Progenitor cell of endocrine pancreas (in vitro differentiated cells): ENCODE data around the gene MAGEF1. TPM values are rescaled to one million over a fixed set of nuclear protein-coding genes. Genes with fewer than 3 reads are reported as not detected.

Experiments used
- DNase-seq: peaks from one replicate; pipeline ENCODE4 v3.0.0; 2021; ENCODE audit warnings: low spot score; ENCODE audit not compliant: unreplicated experiment
- H3K27ac Mint-ChIP-seq: 2 replicates; pipeline ENCODE4 v1.8.0; 2021; ENCODE audit warnings: mild to moderate bottlenecking, moderate library complexity, mixed read lengths
- H3K27me3 Mint-ChIP-seq: 2 replicates; pipeline ENCODE4 v1.8.0; 2021; ENCODE audit warnings: mixed read lengths
- H3K36me3 Mint-ChIP-seq: 2 replicates; pipeline ENCODE4 v1.8.0; 2022; ENCODE audit warnings: mixed read lengths; ENCODE audit not compliant: insufficient read depth
- H3K4me1 Mint-ChIP-seq: 2 replicates; pipeline ENCODE4 v1.8.0; 2021; ENCODE audit warnings: low read depth, mixed read lengths
- H3K4me3 Mint-ChIP-seq: 2 replicates; pipeline ENCODE4 v1.8.0; 2021; ENCODE audit warnings: low read depth, mild to moderate bottlenecking, moderate library complexity, mixed read lengths
- H3K9me3 Mint-ChIP-seq: 2 replicates; pipeline ENCODE4 v1.8.0; 2021; ENCODE audit warnings: low read depth, mixed read lengths
- long read RNA-seq: library from polyadenylated mRNA; unstranded; transcript quantifications from one replicate; pipeline ENCODE4 v2.0.0, GENCODE V29; 2020
- total RNA-seq: library from RNA; stranded (reverse); gene quantifications from 2 replicates; pipeline ENCODE4 v1.2.1, GENCODE V29; 2021
- TF ChIP-seq, protein P1 (sequence below): fragments of 200-600 bp; sonication (generic); IDR thresholded peaks from one replicate; pipeline ENCODE4 v1.5.0; 2021; ENCODE audit warnings: antibody characterized with exemption, mild to moderate bottlenecking; ENCODE audit not compliant: unreplicated experiment

Gene MAGEF1, protein sequence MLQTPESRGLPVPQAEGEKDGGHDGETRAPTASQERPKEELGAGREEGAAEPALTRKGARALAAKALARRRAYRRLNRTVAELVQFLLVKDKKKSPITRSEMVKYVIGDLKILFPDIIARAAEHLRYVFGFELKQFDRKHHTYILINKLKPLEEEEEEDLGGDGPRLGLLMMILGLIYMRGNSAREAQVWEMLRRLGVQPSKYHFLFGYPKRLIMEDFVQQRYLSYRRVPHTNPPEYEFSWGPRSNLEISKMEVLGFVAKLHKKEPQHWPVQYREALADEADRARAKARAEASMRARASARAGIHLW
- 60.1 and 62.7 TPM in 2 replicates for total RNA-seq
- long read RNA-seq, partial matches to known transcripts = 0 of 4 reads
- long read RNA-seq, other reads (novel, unspliced or antisense) = 0 of 4 reads

DNA sequence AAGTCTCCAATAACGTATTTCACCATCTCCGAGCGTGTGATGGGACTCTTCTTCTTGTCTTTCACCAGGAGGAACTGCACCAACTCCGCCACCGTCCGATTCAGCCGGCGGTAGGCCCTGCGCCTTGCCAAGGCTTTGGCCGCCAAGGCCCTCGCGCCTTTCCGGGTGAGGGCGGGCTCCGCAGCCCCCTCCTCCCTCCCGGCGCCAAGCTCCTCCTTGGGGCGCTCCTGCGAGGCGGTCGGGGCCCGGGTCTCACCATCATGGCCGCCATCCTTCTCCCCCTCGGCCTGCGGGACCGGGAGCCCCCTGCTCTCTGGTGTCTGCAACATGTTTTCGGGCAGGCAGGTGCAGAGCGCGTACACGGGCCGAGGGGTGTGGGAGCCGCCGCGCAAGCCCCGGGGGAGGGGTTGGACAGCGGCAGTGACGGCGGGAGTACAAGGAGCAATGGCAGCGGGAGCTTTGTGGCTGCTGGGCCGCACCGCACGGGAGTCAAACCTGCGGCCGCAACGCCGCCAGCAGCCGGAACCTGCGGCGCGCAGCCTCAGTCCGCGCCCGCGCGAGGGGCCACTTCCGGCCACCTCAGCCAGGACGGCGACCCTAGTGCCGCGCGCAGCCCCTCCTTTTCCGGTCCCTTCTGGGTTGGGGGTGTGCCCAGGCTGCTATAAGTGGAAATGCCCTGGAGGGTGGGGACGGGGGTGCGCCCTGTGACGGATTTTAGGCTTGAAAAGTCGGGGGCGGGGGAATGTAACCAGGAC, at the start of gene MAGEF1:
Gene MAGEF1 (minus strand): TSS at position 572 of the 755 bp plus-strand sequence. CDS start 243 bp downstream, at position 329.
- H3K36me3 Mint-ChIP-seq = peaks cover 18% of the 10 kb centered on the region
- peaks cover 5% of the 10 kb centered on the region for H3K9me3 Mint-ChIP-seq
- TF ChIP-seq, protein P1, sequence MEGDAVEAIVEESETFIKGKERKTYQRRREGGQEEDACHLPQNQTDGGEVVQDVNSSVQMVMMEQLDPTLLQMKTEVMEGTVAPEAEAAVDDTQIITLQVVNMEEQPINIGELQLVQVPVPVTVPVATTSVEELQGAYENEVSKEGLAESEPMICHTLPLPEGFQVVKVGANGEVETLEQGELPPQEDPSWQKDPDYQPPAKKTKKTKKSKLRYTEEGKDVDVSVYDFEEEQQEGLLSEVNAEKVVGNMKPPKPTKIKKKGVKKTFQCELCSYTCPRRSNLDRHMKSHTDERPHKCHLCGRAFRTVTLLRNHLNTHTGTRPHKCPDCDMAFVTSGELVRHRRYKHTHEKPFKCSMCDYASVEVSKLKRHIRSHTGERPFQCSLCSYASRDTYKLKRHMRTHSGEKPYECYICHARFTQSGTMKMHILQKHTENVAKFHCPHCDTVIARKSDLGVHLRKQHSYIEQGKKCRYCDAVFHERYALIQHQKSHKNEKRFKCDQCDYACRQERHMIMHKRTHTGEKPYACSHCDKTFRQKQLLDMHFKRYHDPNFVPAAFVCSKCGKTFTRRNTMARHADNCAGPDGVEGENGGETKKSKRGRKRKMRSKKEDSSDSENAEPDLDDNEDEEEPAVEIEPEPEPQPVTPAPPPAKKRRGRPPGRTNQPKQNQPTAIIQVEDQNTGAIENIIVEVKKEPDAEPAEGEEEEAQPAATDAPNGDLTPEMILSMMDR = no peak
- H3K27ac Mint-ChIP-seq = peak within 1 kb of the TSS; percentile 97
- H3K4me1 Mint-ChIP-seq = peaks cover 22% of the 10 kb centered on the region
- no peaks in the 10 kb centered on the region for H3K27me3 Mint-ChIP-seq
- peak; percentile 71 for DNase-seq
- H3K4me3 Mint-ChIP-seq = peak within 1 kb of the TSS; percentile 88

GRCh38 chr3:184761075-184761841, 49.4 kb upstream of the MAGEF1 start:
- Mint-ChIP-seq H3K27ac (no peak overlapping the region), H3K9me3 (no peaks in the 10 kb centered on the region), H3K4me3 (no peak overlapping the region), H3K4me1 (peaks cover 17% of the 10 kb centered on the region), H3K36me3 (no peaks in the 10 kb centered on the region), H3K27me3 (peaks cover 59% of the 10 kb centered on the region)
- TF ChIP-seq, protein P1 = no peak
- no peak for DNase-seq

DNA sequence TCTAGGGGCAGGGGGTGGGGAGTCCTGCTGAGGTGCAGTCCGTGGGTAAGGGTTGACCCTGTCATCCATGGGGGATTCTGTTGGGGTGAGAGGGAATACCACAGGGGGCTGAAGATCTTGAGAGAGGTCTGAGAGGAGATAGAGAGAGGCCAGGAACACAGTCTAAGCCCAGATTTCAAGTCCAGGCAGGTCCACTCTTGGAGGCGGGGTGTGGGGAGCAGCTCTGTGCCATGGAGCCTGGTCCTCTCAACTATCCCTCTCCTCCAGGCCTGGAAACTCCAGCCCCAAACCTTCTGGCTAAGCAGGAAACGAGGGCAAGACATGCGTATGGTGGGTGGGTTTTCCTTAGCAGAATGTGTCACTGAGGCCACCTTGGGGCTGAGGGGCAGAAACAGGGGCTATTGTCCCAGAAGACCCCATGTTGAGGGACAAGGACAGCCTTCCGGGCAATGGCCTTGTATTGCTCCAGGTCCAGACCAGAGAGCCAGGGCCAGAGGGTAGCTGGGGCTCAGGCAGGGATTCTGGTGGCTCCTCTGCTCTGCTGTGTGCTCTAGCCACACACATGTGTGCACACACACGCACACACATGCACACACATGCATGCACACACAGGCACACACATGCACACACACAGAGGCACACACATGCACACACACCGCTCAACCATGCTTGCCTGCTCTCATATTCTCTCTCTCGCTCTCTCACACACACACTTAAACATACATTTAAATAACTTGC, 48.6 kb upstream of the MAGEF1 start:
- TF ChIP-seq, protein P1 = no peak
- no peaks in the 10 kb centered on the region for H3K9me3 Mint-ChIP-seq
- peaks cover 57% of the 10 kb centered on the region for H3K27me3 Mint-ChIP-seq
- H3K4me1 Mint-ChIP-seq = peaks cover 17% of the 10 kb centered on the region
- no peaks in the 10 kb centered on the region for H3K36me3 Mint-ChIP-seq
- no peak for DNase-seq
- no peak overlapping the region for H3K27ac Mint-ChIP-seq
- H3K4me3 Mint-ChIP-seq = no peak overlapping the region

- Mint-ChIP-seq H3K4me3 (no peak overlapping the region), H3K27ac (no peak overlapping the region), H3K4me1 (peaks cover 17% of the 10 kb centered on the region), H3K36me3 (no peaks in the 10 kb centered on the region), H3K9me3 (no peaks in the 10 kb centered on the region), H3K27me3 (peaks cover 54% of the 10 kb centered on the region)
- DNase-seq = no peak
- TF ChIP-seq, protein P1 = no peak
Observed at GRCh38 chr3:184759666-184760200, 47.9 kb upstream of the MAGEF1 start.
